Endothelial cell of umbilical vein (primary cell): ENCODE measurements around the gene AGRP.

Source experiments
- CTCF ChIP-seq, 2 donors: IDR thresholded peaks; 1 replicate in 1 of 2; 2 replicates in 1 of 2; pipeline ENCODE4 v1.5.1; 2011; ENCODE audit warnings: low read length in 2 of 2, mild to moderate bottlenecking in 2 of 2, moderate library complexity in 2 of 2, control low read depth in 1 of 2, inconsistent platforms in 1 of 2, low read depth in 1 of 2; ENCODE audit not compliant: insufficient read depth in 1 of 2; ENCODE audit errors: extremely low read depth in 1 of 2
- EZH2 ChIP-seq: IDR thresholded peaks from 2 replicates; pipeline ENCODE4 v1.6.1; 2012; ENCODE audit warnings: borderline replicate concordance, low read depth, mild to moderate bottlenecking, moderate library complexity, low read length, inconsistent platforms; ENCODE audit not compliant: severe bottlenecking
- FOS ChIP-seq: IDR thresholded peaks from 2 replicates; pipeline ENCODE4 v1.6.1; 2011; ENCODE audit warnings: mild to moderate bottlenecking, low read length, moderate library complexity, borderline replicate concordance; ENCODE audit not compliant: insufficient read depth
- MAX ChIP-seq: IDR thresholded peaks from 2 replicates; pipeline ENCODE4 v1.6.1; 2011; ENCODE audit not compliant: insufficient read depth, insufficient read length
- MYC ChIP-seq: IDR thresholded peaks from one replicate; pipeline ENCODE4 v1.6.1; 2011; ENCODE audit warnings: mild to moderate bottlenecking, low read depth, low read length
- POLR2A ChIP-seq: IDR thresholded peaks from 2 replicates; pipeline ENCODE4 v1.6.1; 2012; ENCODE audit warnings: low read depth, mild to moderate bottlenecking, control low read depth, low read length
- POLR2AphosphoS5 ChIP-seq: IDR thresholded peaks from 2 replicates; pipeline ENCODE4 v1.6.1; 2012; ENCODE audit warnings: low read depth, mild to moderate bottlenecking, control low read depth, low read length, moderate library complexity; ENCODE audit not compliant: insufficient read depth

- TF ChIP-seq FOS (no peak), CTCF (IDR thresholded peaks at IDR 0.05; ENCODE audit: extremely low read depth in 1 of 2, insufficient read depth in 1 of 2, low read depth in 1 of 2, low read length in 2 of 2) (no peak), POLR2A (no peak), POLR2AphosphoS5 (no peak), MAX (no peak), EZH2 (no peak), MYC (no peak)
These were observed 23.2 kb downstream of the AGRP start for GRCh38 chr16:67460168-67460567.
